GM23338 (cell line): ENCODE measurements around the gene EVL. TPM values are rescaled to one million over a fixed set of nuclear protein-coding genes. Genes with fewer than 3 reads are reported as not detected.

Source experiments
- ATAC-seq: fragments of 200-7000 bp; cut with Tn5 transposase; 3 replicates; pipeline ENCODE4 v1.9.1; 2020
- DNase-seq: peaks from one replicate; pipeline ENCODE4 v3.0.0-alpha.2; 2015; ENCODE audit warnings: low spot score
- H2AFZ ChIP-seq: fragments of 200-600 bp; sonication (generic); 2 replicates; pipeline ENCODE4 v1.8.0; 2016; ENCODE audit warnings: antibody characterized with exemption, mild to moderate bottlenecking, moderate library complexity
- H3F3A ChIP-seq: fragments of 200-600 bp; sonication (generic); replicated peaks from 2 replicates; pipeline ENCODE4 v1.8.0; 2017; ENCODE audit warnings: antibody characterized with exemption, mixed run types, low read depth
- H3K27ac ChIP-seq: fragments of 200-600 bp; sonication (generic); 2 replicates; pipeline ENCODE4 v1.6.1; 2016; ENCODE audit warnings: low read depth
- H3K27me3 ChIP-seq: fragments of 200-600 bp; sonication (generic); 2 replicates; pipeline ENCODE4 v1.8.0; 2016; ENCODE audit warnings: mild to moderate bottlenecking, mixed run types, moderate library complexity; ENCODE audit not compliant: insufficient read depth
- H3K36me3 ChIP-seq: fragments of 200-600 bp; sonication (generic); 2 replicates; pipeline ENCODE4 v1.8.0; 2016; ENCODE audit warnings: mild to moderate bottlenecking; ENCODE audit not compliant: insufficient read depth
- H3K4me1 ChIP-seq: fragments of 200-600 bp; sonication (generic); 2 replicates; pipeline ENCODE4 v1.8.0; 2016; ENCODE audit warnings: mild to moderate bottlenecking, moderate library complexity; ENCODE audit not compliant: insufficient read depth
- H3K4me2 ChIP-seq: fragments of 200-600 bp; sonication (generic); 2 replicates; pipeline ENCODE4 v1.7.1; 2017; ENCODE audit warnings: mixed run types
- H3K4me3 ChIP-seq: fragments of 200-600 bp; sonication (generic); 2 replicates; pipeline ENCODE4 v1.6.1; 2016; ENCODE audit warnings: mixed run types
- H3K79me2 ChIP-seq: fragments of 200-600 bp; sonication (generic); replicated peaks from 2 replicates; pipeline ENCODE4 v1.8.0; 2017; ENCODE audit warnings: mild to moderate bottlenecking; ENCODE audit not compliant: insufficient read depth
- H3K9me2 ChIP-seq: fragments of 200-600 bp; sonication (generic); 2 replicates; pipeline ENCODE4 v1.8.0; 2017; ENCODE audit not compliant: insufficient read depth
- H4K20me1 ChIP-seq: fragments of 200-600 bp; sonication (generic); replicated peaks from 2 replicates; pipeline ENCODE4 v1.8.0; 2017; ENCODE audit warnings: mild to moderate bottlenecking; ENCODE audit not compliant: insufficient read depth
- H3K27ac Mint-ChIP-seq: 2 replicates; pipeline ENCODE4 v1.8.0; 2020; ENCODE audit warnings: inconsistent platforms, mild to moderate bottlenecking, moderate library complexity, mixed read lengths
- H3K27me3 Mint-ChIP-seq: 3 replicates; pipeline ENCODE4 v1.8.0; 2022; ENCODE audit warnings: low read depth, mild to moderate bottlenecking, moderate library complexity, mixed read lengths, inconsistent platforms; ENCODE audit not compliant: insufficient read depth, poor library complexity
- H3K36me3 Mint-ChIP-seq: 3 replicates; pipeline ENCODE4 v1.8.0; 2021; ENCODE audit warnings: low read depth, mild to moderate bottlenecking, inconsistent platforms, moderate library complexity, mixed read lengths
- H3K4me1 Mint-ChIP-seq: 3 replicates; pipeline ENCODE4 v1.8.0; 2020; ENCODE audit warnings: mild to moderate bottlenecking, inconsistent platforms, mixed read lengths
- H3K4me3 Mint-ChIP-seq: 3 replicates; pipeline ENCODE4 v1.8.0; 2021; ENCODE audit warnings: moderate library complexity, mild to moderate bottlenecking, inconsistent platforms, mixed read lengths
- H3K9me3 Mint-ChIP-seq: 3 replicates; pipeline ENCODE4 v1.8.0; 2020; ENCODE audit warnings: moderate library complexity, mild to moderate bottlenecking, inconsistent platforms, mixed read lengths
- ZNF114 ChIP-seq: fragments of 250-450 bp; sonication (Bioruptor Pico); IDR thresholded peaks from 2 replicates; pipeline ENCODE4 v1.5.0; 2020; ENCODE audit warnings: mild to moderate bottlenecking, moderate library complexity
- polyA plus RNA-seq: library from polyadenylated mRNA; unstranded; fragments of >200 nt; fragmentation: Nextera tagmentation; extraction: Ambion mirVana; gene quantifications from 2 replicates; pipeline ENCODE4 v1.2.1, GENCODE V29; 2016
- total RNA-seq: library from RNA; depleted of rRNA; stranded (reverse); fragments of >200 nt; shearing (Covaris generic); gene quantifications from 2 replicates; pipeline ENCODE4 v1.2.3, GENCODE V29; 2014
- TF ChIP-seq, protein P1 (sequence below): fragments of 250-450 bp; sonication (Bioruptor Pico); IDR thresholded peaks from 2 replicates; pipeline ENCODE4 v1.5.0; 2020; ENCODE audit warnings: mild to moderate bottlenecking, moderate library complexity
- TF ChIP-seq, protein P2 (sequence below): IDR thresholded peaks from one replicate; pipeline ENCODE4 v1.6.1; 2018; ENCODE audit warnings: antibody characterized with exemption; ENCODE audit not compliant: unreplicated experiment
- TF ChIP-seq, protein P3 (sequence below), 2 experiments: fragments of 200-600 bp in 1 of 2; sonication (generic) in 1 of 2; conservative IDR thresholded peaks; 2 replicates each; pipeline versions ENCODE4 v1.5.1 to v1.6.1; 2016 to 2017; ENCODE audit warnings: antibody characterized with exemption in 2 of 2, low read depth in 2 of 2, mild to moderate bottlenecking in 2 of 2, moderate library complexity in 1 of 2

The EVL gene
- total and polyA plus RNA-seq, 2 experiments from 2014 or later: 28.2 to 50.5 TPM

DNA sequence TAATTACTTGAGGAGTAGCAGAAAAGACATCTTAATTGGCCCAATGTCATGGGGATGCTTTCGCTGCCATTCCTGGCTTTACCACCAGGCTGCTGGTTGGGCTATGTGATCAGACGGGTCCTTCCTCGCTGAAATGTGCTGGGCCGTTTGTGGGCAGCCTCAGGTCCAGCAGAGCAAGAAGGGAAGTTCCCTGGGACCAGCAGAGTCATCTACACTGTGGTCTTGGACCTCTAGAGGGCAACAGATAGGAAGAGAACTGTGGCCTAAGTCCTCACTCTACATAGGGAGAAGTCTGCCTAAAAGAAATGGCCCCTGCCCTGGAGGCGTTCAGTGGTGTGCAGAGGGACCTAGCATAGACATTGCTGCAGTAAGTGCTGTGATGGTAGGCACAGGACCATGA, 10.9 kb downstream of the EVL start:
- Histone ChIP-seq H3K4me2 (no peak overlapping the region), H3K9me2 (no peaks in the 10 kb centered on the region), H4K20me1 (peaks cover 2% of the 10 kb centered on the region; the same call in 1 of the 2 replicates), H3K4me1 (peaks cover 4% of the 10 kb centered on the region; the same call in 1 of the 2 replicates), H3K27me3 (no peaks in the 10 kb centered on the region), H3K79me2 (no peaks in the 10 kb centered on the region; the same call in 1 of the 2 replicates), H3K4me3 (no peak overlapping the region), H3F3A (no peaks in the 10 kb centered on the region), H2AFZ (no peak overlapping the region), H3K36me3 (no peaks in the 10 kb centered on the region), H3K27ac (no peak overlapping the region)
- TF ChIP-seq, protein P1, sequence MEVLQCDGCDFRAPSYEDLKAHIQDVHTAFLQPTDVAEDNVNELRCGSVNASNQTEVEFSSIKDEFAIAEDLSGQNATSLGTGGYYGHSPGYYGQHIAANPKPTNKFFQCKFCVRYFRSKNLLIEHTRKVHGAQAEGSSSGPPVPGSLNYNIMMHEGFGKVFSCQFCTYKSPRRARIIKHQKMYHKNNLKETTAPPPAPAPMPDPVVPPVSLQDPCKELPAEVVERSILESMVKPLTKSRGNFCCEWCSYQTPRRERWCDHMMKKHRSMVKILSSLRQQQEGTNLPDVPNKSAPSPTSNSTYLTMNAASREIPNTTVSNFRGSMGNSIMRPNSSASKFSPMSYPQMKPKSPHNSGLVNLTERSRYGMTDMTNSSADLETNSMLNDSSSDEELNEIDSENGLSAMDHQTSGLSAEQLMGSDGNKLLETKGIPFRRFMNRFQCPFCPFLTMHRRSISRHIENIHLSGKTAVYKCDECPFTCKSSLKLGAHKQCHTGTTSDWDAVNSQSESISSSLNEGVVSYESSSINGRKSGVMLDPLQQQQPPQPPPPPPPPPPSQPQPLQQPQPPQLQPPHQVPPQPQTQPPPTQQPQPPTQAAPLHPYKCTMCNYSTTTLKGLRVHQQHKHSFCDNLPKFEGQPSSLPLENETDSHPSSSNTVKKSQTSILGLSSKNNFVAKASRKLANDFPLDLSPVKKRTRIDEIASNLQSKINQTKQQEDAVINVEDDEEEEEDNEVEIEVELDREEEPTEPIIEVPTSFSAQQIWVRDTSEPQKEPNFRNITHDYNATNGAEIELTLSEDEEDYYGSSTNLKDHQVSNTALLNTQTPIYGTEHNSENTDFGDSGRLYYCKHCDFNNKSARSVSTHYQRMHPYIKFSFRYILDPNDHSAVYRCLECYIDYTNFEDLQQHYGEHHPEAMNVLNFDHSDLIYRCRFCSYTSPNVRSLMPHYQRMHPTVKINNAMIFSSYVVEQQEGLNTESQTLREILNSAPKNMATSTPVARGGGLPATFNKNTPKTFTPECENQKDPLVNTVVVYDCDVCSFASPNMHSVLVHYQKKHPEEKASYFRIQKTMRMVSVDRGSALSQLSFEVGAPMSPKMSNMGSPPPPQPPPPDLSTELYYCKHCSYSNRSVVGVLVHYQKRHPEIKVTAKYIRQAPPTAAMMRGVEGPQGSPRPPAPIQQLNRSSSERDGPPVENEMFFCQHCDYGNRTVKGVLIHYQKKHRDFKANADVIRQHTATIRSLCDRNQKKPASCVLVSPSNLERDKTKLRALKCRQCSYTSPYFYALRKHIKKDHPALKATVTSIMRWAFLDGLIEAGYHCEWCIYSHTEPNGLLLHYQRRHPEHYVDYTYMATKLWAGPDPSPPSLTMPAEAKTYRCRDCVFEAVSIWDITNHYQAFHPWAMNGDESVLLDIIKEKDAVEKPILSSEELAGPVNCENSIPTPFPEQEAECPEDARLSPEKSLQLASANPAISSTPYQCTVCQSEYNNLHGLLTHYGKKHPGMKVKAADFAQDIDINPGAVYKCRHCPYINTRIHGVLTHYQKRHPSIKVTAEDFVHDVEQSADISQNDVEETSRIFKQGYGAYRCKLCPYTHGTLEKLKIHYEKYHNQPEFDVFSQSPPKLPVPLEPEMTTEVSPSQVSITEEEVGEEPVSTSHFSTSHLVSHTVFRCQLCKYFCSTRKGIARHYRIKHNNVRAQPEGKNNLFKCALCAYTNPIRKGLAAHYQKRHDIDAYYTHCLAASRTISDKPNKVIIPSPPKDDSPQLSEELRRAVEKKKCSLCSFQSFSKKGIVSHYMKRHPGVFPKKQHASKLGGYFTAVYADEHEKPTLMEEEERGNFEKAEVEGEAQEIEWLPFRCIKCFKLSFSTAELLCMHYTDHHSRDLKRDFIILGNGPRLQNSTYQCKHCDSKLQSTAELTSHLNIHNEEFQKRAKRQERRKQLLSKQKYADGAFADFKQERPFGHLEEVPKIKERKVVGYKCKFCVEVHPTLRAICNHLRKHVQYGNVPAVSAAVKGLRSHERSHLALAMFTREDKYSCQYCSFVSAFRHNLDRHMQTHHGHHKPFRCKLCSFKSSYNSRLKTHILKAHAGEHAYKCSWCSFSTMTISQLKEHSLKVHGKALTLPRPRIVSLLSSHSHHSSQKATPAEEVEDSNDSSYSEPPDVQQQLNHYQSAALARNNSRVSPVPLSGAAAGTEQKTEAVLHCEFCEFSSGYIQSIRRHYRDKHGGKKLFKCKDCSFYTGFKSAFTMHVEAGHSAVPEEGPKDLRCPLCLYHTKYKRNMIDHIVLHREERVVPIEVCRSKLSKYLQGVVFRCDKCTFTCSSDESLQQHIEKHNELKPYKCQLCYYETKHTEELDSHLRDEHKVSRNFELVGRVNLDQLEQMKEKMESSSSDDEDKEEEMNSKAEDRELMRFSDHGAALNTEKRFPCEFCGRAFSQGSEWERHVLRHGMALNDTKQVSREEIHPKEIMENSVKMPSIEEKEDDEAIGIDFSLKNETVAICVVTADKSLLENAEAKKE (CRISPR knock-in tag): peak; percentile 78; the same call in 1 of the 2 replicates
- TF ChIP-seq ZNF114 (CRISPR knock-in tag): no peak
- TF ChIP-seq, protein P2, sequence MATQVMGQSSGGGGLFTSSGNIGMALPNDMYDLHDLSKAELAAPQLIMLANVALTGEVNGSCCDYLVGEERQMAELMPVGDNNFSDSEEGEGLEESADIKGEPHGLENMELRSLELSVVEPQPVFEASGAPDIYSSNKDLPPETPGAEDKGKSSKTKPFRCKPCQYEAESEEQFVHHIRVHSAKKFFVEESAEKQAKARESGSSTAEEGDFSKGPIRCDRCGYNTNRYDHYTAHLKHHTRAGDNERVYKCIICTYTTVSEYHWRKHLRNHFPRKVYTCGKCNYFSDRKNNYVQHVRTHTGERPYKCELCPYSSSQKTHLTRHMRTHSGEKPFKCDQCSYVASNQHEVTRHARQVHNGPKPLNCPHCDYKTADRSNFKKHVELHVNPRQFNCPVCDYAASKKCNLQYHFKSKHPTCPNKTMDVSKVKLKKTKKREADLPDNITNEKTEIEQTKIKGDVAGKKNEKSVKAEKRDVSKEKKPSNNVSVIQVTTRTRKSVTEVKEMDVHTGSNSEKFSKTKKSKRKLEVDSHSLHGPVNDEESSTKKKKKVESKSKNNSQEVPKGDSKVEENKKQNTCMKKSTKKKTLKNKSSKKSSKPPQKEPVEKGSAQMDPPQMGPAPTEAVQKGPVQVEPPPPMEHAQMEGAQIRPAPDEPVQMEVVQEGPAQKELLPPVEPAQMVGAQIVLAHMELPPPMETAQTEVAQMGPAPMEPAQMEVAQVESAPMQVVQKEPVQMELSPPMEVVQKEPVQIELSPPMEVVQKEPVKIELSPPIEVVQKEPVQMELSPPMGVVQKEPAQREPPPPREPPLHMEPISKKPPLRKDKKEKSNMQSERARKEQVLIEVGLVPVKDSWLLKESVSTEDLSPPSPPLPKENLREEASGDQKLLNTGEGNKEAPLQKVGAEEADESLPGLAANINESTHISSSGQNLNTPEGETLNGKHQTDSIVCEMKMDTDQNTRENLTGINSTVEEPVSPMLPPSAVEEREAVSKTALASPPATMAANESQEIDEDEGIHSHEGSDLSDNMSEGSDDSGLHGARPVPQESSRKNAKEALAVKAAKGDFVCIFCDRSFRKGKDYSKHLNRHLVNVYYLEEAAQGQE: no peak
- TF ChIP-seq, protein P3, sequence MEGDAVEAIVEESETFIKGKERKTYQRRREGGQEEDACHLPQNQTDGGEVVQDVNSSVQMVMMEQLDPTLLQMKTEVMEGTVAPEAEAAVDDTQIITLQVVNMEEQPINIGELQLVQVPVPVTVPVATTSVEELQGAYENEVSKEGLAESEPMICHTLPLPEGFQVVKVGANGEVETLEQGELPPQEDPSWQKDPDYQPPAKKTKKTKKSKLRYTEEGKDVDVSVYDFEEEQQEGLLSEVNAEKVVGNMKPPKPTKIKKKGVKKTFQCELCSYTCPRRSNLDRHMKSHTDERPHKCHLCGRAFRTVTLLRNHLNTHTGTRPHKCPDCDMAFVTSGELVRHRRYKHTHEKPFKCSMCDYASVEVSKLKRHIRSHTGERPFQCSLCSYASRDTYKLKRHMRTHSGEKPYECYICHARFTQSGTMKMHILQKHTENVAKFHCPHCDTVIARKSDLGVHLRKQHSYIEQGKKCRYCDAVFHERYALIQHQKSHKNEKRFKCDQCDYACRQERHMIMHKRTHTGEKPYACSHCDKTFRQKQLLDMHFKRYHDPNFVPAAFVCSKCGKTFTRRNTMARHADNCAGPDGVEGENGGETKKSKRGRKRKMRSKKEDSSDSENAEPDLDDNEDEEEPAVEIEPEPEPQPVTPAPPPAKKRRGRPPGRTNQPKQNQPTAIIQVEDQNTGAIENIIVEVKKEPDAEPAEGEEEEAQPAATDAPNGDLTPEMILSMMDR (conservative IDR thresholded peaks at IDR 0.05; ENCODE audit: low read depth in 2 of 2): peak; percentile 34 to 56
- H3K27me3 Mint-ChIP-seq: peaks cover 15% of the 10 kb centered on the region
- H3K4me1 Mint-ChIP-seq: peaks cover 39% of the 10 kb centered on the region
- DNase-seq (peak; percentile 79), ATAC-seq (peak; percentile 70)
- no peaks in the 10 kb centered on the region for H3K9me3 Mint-ChIP-seq
- H3K27ac Mint-ChIP-seq: no peak overlapping the region
- no peak overlapping the region for H3K4me3 Mint-ChIP-seq
- H3K36me3 Mint-ChIP-seq: no peaks in the 10 kb centered on the region
